GM12864 (cell line): Measurements from ENCODE around the gene MTF1.

Experiments
- DNase-seq: peaks from one replicate; pipeline ENCODE4 v3.0.0-alpha.2; 2011; ENCODE audit warnings: low read depth
- H3K4me3 ChIP-seq: 2 replicates; pipeline ENCODE4 v1.5.1; 2011; ENCODE audit warnings: mild to moderate bottlenecking, low read depth, low read length, control low read depth
- CTCF ChIP-seq: IDR thresholded peaks from 2 replicates; pipeline ENCODE4 v1.5.1; 2011; ENCODE audit warnings: low read depth, mild to moderate bottlenecking, moderate library complexity, low read length, control low read depth, inconsistent platforms; ENCODE audit errors: missing control alignments

MTF1 gene

GRCh38 chr1:37879865-37880264 is 20.5 kb upstream of the MTF1 start:
- no peak for DNase-seq
- no peak for TF ChIP-seq CTCF
- H3K4me3 ChIP-seq, result no peak overlapping the region

- DNase-seq, result no peak
- no peak for TF ChIP-seq CTCF
- no peak overlapping the region for H3K4me3 ChIP-seq
These were observed 18.7 kb upstream of the MTF1 start for GRCh38 chr1:37878071-37878470.

- no peak for TF ChIP-seq CTCF
- no peak overlapping the region for H3K4me3 ChIP-seq
- DNase-seq, result no peak
These were observed 16.4 kb upstream of the MTF1 start for GRCh38 chr1:37875833-37876232.

GRCh38 chr1:37872692-37873091 is 13.3 kb upstream of the MTF1 start:
- H3K4me3 ChIP-seq, result no peak overlapping the region
- no peak for DNase-seq
- TF ChIP-seq CTCF, result no peak

- no peak for TF ChIP-seq CTCF
- DNase-seq, result no peak
These were observed 9.1 kb upstream of the MTF1 start for GRCh38 chr1:37868466-37868865.

GRCh38 chr1:37867784-37868183 is 8.4 kb upstream of the MTF1 start:
- H3K4me3 ChIP-seq, result no peak overlapping the region
- TF ChIP-seq CTCF, result no peak
- no peak for DNase-seq

More at GRCh38 chr1:37868466-37868865, 9.1 kb upstream of the MTF1 start:
- no peak overlapping the region for H3K4me3 ChIP-seq

- TF ChIP-seq CTCF, result no peak
- DNase-seq, result no peak
- no peak overlapping the region for H3K4me3 ChIP-seq
These were observed 7.1 kb upstream of the MTF1 start for GRCh38 chr1:37866491-37866890.
